Glutamatergic neuron (in vitro differentiated cells): ENCODE results near the gene RBFOX1. TPM values are rescaled to one million over a fixed set of nuclear protein-coding genes. Genes with fewer than 3 reads are reported as not detected.
A peak's percentile ranks its signal among the peaks of the same experiment; 100 is the strongest.

Experiments used
- DNase-seq: peaks from one replicate; pipeline ENCODE4 v3.0.0; 2022
- H3K27ac Mint-ChIP-seq: one replicate; pipeline ENCODE4 v1.8.0; 2020; ENCODE audit warnings: mild to moderate bottlenecking, mixed read lengths, inconsistent platforms; ENCODE audit not compliant: unreplicated experiment
- H3K27me3 Mint-ChIP-seq: one replicate; pipeline ENCODE4 v1.8.0; 2020; ENCODE audit warnings: mild to moderate bottlenecking, moderate library complexity, mixed read lengths, inconsistent platforms; ENCODE audit not compliant: unreplicated experiment
- H3K36me3 Mint-ChIP-seq: one replicate; pipeline ENCODE4 v1.8.0; 2020; ENCODE audit warnings: mild to moderate bottlenecking, mixed read lengths, inconsistent platforms; ENCODE audit not compliant: unreplicated experiment
- H3K4me1 Mint-ChIP-seq: one replicate; pipeline ENCODE4 v1.8.0; 2020; ENCODE audit warnings: mild to moderate bottlenecking, low read depth, mixed read lengths, inconsistent platforms; ENCODE audit not compliant: unreplicated experiment
- H3K4me3 Mint-ChIP-seq: one replicate; pipeline ENCODE4 v1.8.0; 2020; ENCODE audit warnings: mild to moderate bottlenecking, mixed read lengths, inconsistent platforms; ENCODE audit not compliant: unreplicated experiment
- H3K9me3 Mint-ChIP-seq: one replicate; pipeline ENCODE4 v1.8.0; 2020; ENCODE audit warnings: mild to moderate bottlenecking, moderate library complexity, mixed read lengths, inconsistent platforms; ENCODE audit not compliant: unreplicated experiment
- CTCF ChIP-seq: fragments of 200-600 bp; sonication (generic); IDR thresholded peaks from one replicate; pipeline ENCODE4 v1.5.0; 2021; ENCODE audit not compliant: partially characterized antibody, unreplicated experiment
- total RNA-seq: library from RNA; stranded (reverse); fragmentation: NEBNext Ultra II Directional; extraction: Animal tissue kit (Norgen Biotek cat#: 25700); gene quantifications from one replicate; pipeline ENCODE4 v1.2.1, GENCODE V29; 2021; ENCODE audit not compliant: unreplicated experiment

RBFOX1 gene
- total RNA-seq, 1 donor from 2014 or later = 30.5 TPM

- Mint-ChIP-seq H3K27me3 (peaks cover 2% of the 10 kb centered on the region), H3K27ac (no peak overlapping the region), H3K4me1 (peaks cover 3% of the 10 kb centered on the region), H3K4me3 (no peak overlapping the region), H3K9me3 (peaks cover 14% of the 10 kb centered on the region), H3K36me3 (peaks cover 12% of the 10 kb centered on the region)
- DNase-seq = no peak
- no peak for TF ChIP-seq CTCF
These were observed 10.6 kb downstream of the RBFOX1 start for GRCh38 chr16:7343243-7343642.

GRCh38 chr16:7344830-7345780, 12.5 kb downstream of the RBFOX1 start:
- no peak for DNase-seq
- H3K4me1 Mint-ChIP-seq = peaks cover 3% of the 10 kb centered on the region
- TF ChIP-seq CTCF = no peak
- no peak overlapping the region for H3K4me3 Mint-ChIP-seq
- peaks cover 12% of the 10 kb centered on the region for H3K36me3 Mint-ChIP-seq
- peaks cover 2% of the 10 kb centered on the region for H3K27me3 Mint-ChIP-seq
- peak overlapping the region; percentile 18 for H3K27ac Mint-ChIP-seq
- H3K9me3 Mint-ChIP-seq = peaks cover 19% of the 10 kb centered on the region

- Mint-ChIP-seq H3K27ac (no peak overlapping the region), H3K4me3 (no peak overlapping the region), H3K9me3 (peaks cover 15% of the 10 kb centered on the region), H3K4me1 (peaks cover 6% of the 10 kb centered on the region), H3K36me3 (peaks cover 5% of the 10 kb centered on the region), H3K27me3 (peaks cover 4% of the 10 kb centered on the region)
- DNase-seq = no peak
- no peak for TF ChIP-seq CTCF
These were observed 18.2 kb downstream of the RBFOX1 start for GRCh38 chr16:7350806-7351205.

GRCh38 chr16:7351610-7352510, 19.2 kb downstream of the RBFOX1 start:
- peaks cover 2% of the 10 kb centered on the region for H3K36me3 Mint-ChIP-seq

More at GRCh38 chr16:7351610-7352510, 19.2 kb downstream of the RBFOX1 start:
- peaks cover 15% of the 10 kb centered on the region for H3K9me3 Mint-ChIP-seq
- H3K27ac Mint-ChIP-seq = no peak overlapping the region
- TF ChIP-seq CTCF = no peak
- DNase-seq = no peak
- peaks cover 4% of the 10 kb centered on the region for H3K27me3 Mint-ChIP-seq
- peaks cover 6% of the 10 kb centered on the region for H3K4me1 Mint-ChIP-seq
- no peak overlapping the region for H3K4me3 Mint-ChIP-seq
